Testis (tissue), 3 donors: Measurements from ENCODE around the gene TTF2. TPM values are rescaled to one million over a fixed set of nuclear protein-coding genes. Genes with fewer than 3 reads are reported as not detected.

Source experiments
- DNase-seq: peaks from one replicate; pipeline ENCODE4 v3.0.0-alpha.2; 2019
- H3K27ac ChIP-seq, 2 donors: fragments of 200-600 bp; sonication (generic); one replicate each; pipeline ENCODE4 v1.5.1; 2019
- H3K27me3 ChIP-seq: fragments of 200-600 bp; sonication (generic); one replicate; pipeline ENCODE4 v1.5.1; 2019
- H3K36me3 ChIP-seq: fragments of 200-600 bp; sonication (generic); one replicate; pipeline ENCODE4 v1.5.1; 2017; ENCODE audit warnings: low read depth; ENCODE audit errors: missing control alignments
- H3K4me1 ChIP-seq: fragments of 200-600 bp; sonication (generic); one replicate; pipeline ENCODE4 v1.5.1; 2019
- H3K4me3 ChIP-seq, 2 donors: fragments of 200-600 bp; sonication (generic); one replicate each; pipeline ENCODE4 v1.5.1; 2017 to 2019
- H3K9me3 ChIP-seq: fragments of 200-600 bp; sonication (generic); one replicate; pipeline ENCODE4 v1.5.1; 2017
- CTCF ChIP-seq, 3 experiments: fragments of 450-650 bp in 2 of 3; fragments of 200-600 bp in 1 of 3; sonication (generic) in 1 of 3; IDR thresholded peaks; one replicate each; pipeline ENCODE4 v1.5.1; 2016 to 2019; ENCODE audit warnings: antibody characterized with exemption in 3 of 3, mild to moderate bottlenecking in 2 of 3, moderate library complexity in 1 of 3
- POLR2A ChIP-seq: fragments of 450-650 bp; IDR thresholded peaks from one replicate; pipeline ENCODE4 v1.6.1; 2017; ENCODE audit warnings: antibody characterized with exemption, mild to moderate bottlenecking, moderate library complexity
- WGBS, 2 donors: methylation state at CpG; one replicate each; pipeline ENCODE4 v1.1.5; 2018; 5-methylcytosine and 5-hydroxymethylcytosine counted together
- intact Hi-C: fragments of 100-400 bp; cut with DNase I; formaldehyde crosslinking; loops from one replicate; pipeline ENCODE4 v1.15.1; 2023; ENCODE audit warnings: low total_unique reads
- polyA plus RNA-seq: library from polyadenylated mRNA; stranded (reverse); fragments of 350-450 nt; fragmentation: Illumina TruSeq; extraction: RNeasy Lipid Tissue Mini Kit (QIAGEN cat#74804); gene quantifications from one replicate; pipeline ENCODE4 v1.2.3, GENCODE V29; 2014; ENCODE audit warnings: low read depth, low replicate concordance; ENCODE audit not compliant: insufficient read depth
- total RNA-seq, 2 donors: library from RNA; depleted of rRNA; stranded (reverse); fragments of >200 nt; gene quantifications; one replicate each; pipeline ENCODE4 v1.2.3, GENCODE V29; 2016

Gene TTF2
- total and polyA plus RNA-seq, 3 donors from 2014 or later, result 20.2 to 26.5 (median 20.8) TPM

GRCh38 chr1:117094841-117095604 lies 34.9 kb downstream of the TTF2 start:
- Histone ChIP-seq H3K27me3 (no peaks in the 10 kb centered on the region), H3K4me3 (no peak overlapping the region), H3K36me3 (no peaks in the 10 kb centered on the region), H3K4me1 (no peaks in the 10 kb centered on the region), H3K9me3 (no peaks in the 10 kb centered on the region), H3K27ac (no peak overlapping the region)
- intact Hi-C loops, result no loop called here
- TF ChIP-seq CTCF (IDR thresholded peaks at IDR 0.05) (no peak), POLR2A (no peak)
- no peak for DNase-seq
- WGBS, 2 donors, result 92% methylated on average over 7 of the region's 7 CpGs

GRCh38 chr1:117096951-117097408 lies 36.9 kb downstream of the TTF2 start:
- Histone ChIP-seq H3K36me3 (no peaks in the 10 kb centered on the region), H3K4me1 (no peaks in the 10 kb centered on the region), H3K4me3 (no peak overlapping the region), H3K9me3 (no peaks in the 10 kb centered on the region), H3K27me3 (no peaks in the 10 kb centered on the region), H3K27ac (no peak overlapping the region)
- DNase-seq, result no peak
- WGBS, 2 donors, result 97 to 98% methylated on average over 3 of the region's 3 CpGs
- intact Hi-C loops, result no loop called here
- TF ChIP-seq CTCF (IDR thresholded peaks at IDR 0.05) (no peak), POLR2A (no peak)

GRCh38 chr1:117097443-117097842 lies 37.3 kb downstream of the TTF2 start:
- Histone ChIP-seq H3K27ac (no peak overlapping the region), H3K36me3 (no peaks in the 10 kb centered on the region), H3K27me3 (no peaks in the 10 kb centered on the region), H3K9me3 (no peaks in the 10 kb centered on the region), H3K4me3 (no peak overlapping the region), H3K4me1 (no peaks in the 10 kb centered on the region)
- 79 to 86% methylated on average over 4 of the region's 4 CpGs for WGBS, 2 donors
- TF ChIP-seq CTCF (IDR thresholded peaks at IDR 0.05) (no peak), POLR2A (no peak)
- no peak for DNase-seq
- intact Hi-C loops, result no loop called here

- no peak for TF ChIP-seq CTCF (IDR thresholded peaks at IDR 0.05)
- no peak for TF ChIP-seq POLR2A
- Histone ChIP-seq H3K9me3 (no peaks in the 10 kb centered on the region), H3K36me3 (no peaks in the 10 kb centered on the region), H3K27me3 (no peaks in the 10 kb centered on the region), H3K4me3 (no peak overlapping the region), H3K27ac (no peak overlapping the region), H3K4me1 (no peaks in the 10 kb centered on the region)
- intact Hi-C loops, result no loop called here
- DNase-seq, result no peak
- WGBS, 2 donors, result 90 to 96% methylated on average over 4 of the region's 4 CpGs
Observed at GRCh38 chr1:117098287-117098890, 38.3 kb downstream of the TTF2 start.
